Stimulated activated memory B cell treated with anti-CD40 and anti-IgM and Interleukin-4, amounts not matched to agents 10 μg/mL and 1 μg/mL and 100 μg/mL, for 72 hours (primary cell): ENCODE measurements around the gene CDCA4.
A peak's percentile ranks its signal among the peaks of the same experiment; 100 is the strongest.

ENCODE experiments used
- ATAC-seq: fragments of 150-1000 bp; cut with Tn5 transposase; 2 replicates; pipeline ENCODE4 v1.10.0; 2021
- H3K27ac Mint-ChIP-seq: one replicate; pipeline ENCODE4 v1.8.0; 2022; ENCODE audit warnings: mild to moderate bottlenecking, mixed read lengths
- H3K27me3 Mint-ChIP-seq: one replicate; pipeline ENCODE4 v1.8.0; 2022; ENCODE audit warnings: mixed read lengths
- H3K36me3 Mint-ChIP-seq: one replicate; pipeline ENCODE4 v1.8.0; 2022; ENCODE audit warnings: mixed read lengths
- H3K4me1 Mint-ChIP-seq: one replicate; pipeline ENCODE4 v1.8.0; 2022; ENCODE audit warnings: mixed read lengths
- H3K4me3 Mint-ChIP-seq: one replicate; pipeline ENCODE4 v1.8.0; 2022; ENCODE audit warnings: mild to moderate bottlenecking, moderate library complexity, mixed read lengths
- H3K9me3 Mint-ChIP-seq: one replicate; pipeline ENCODE4 v1.8.0; 2022; ENCODE audit warnings: mixed read lengths

CDCA4 gene

GRCh38 chr14:104998801-104999200 is 22.1 kb downstream of the CDCA4 start:
- ATAC-seq: no peak
- Mint-ChIP-seq H3K36me3 (peaks cover 5% of the 10 kb centered on the region), H3K9me3 (no peaks in the 10 kb centered on the region), H3K4me3 (no peak overlapping the region), H3K4me1 (no peaks in the 10 kb centered on the region), H3K27me3 (no peaks in the 10 kb centered on the region), H3K27ac (no peak overlapping the region)

GRCh38 chr14:104996483-104996882 is 24.4 kb downstream of the CDCA4 start:
- no peak for ATAC-seq
- no peaks in the 10 kb centered on the region for H3K27me3 Mint-ChIP-seq
- H3K4me1 Mint-ChIP-seq: no peaks in the 10 kb centered on the region
- peaks cover 25% of the 10 kb centered on the region for H3K36me3 Mint-ChIP-seq
- H3K4me3 Mint-ChIP-seq: no peak overlapping the region
- no peaks in the 10 kb centered on the region for H3K9me3 Mint-ChIP-seq
- no peak overlapping the region for H3K27ac Mint-ChIP-seq

DNA sequence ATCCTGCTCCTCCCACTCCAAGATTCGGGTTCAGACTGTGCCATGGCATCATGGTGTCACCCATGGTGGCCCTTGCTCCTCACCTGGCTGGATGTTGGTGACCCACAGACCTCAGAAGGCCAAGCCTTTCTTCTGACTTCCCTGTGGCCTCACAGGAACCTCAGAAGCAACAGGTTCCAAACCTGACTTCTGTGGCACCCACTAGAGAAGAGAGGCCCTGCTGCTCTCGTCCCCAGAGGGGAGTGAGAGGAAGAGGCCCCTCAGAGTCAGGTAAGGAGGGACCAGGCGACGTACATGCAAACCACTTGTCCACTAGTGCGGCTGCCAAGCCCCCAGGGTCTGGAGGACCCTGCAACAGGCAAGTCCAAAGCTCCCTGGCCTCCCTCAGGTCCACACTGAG is 24.9 kb downstream of the CDCA4 start:
- no peaks in the 10 kb centered on the region for H3K9me3 Mint-ChIP-seq
- no peak for ATAC-seq
- no peaks in the 10 kb centered on the region for H3K4me1 Mint-ChIP-seq
- no peaks in the 10 kb centered on the region for H3K27me3 Mint-ChIP-seq
- no peak overlapping the region for H3K27ac Mint-ChIP-seq
- no peak overlapping the region for H3K4me3 Mint-ChIP-seq
- peaks cover 25% of the 10 kb centered on the region for H3K36me3 Mint-ChIP-seq

DNA sequence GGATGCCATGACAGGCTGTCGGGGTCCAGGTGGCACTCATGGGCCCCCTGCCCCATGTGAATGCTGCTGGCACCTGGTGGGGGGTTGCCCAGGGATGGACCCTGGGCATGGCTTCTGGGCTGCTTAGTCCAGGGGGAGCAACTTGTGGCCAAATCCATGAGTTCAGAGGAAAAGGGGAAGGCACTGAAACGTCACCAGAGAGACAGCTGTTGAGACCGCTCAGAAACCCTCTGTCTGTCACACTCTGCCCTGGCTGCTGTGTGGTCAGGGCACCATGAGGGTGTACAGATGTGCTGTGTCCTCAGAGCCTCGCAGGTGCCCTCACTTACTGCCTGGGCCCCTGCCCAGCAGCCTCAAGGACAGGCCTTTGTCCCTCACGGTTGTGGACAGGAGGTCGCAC is 25.9 kb downstream of the CDCA4 start:
- ATAC-seq: no peak
- H3K4me3 Mint-ChIP-seq: no peak overlapping the region

DNA sequence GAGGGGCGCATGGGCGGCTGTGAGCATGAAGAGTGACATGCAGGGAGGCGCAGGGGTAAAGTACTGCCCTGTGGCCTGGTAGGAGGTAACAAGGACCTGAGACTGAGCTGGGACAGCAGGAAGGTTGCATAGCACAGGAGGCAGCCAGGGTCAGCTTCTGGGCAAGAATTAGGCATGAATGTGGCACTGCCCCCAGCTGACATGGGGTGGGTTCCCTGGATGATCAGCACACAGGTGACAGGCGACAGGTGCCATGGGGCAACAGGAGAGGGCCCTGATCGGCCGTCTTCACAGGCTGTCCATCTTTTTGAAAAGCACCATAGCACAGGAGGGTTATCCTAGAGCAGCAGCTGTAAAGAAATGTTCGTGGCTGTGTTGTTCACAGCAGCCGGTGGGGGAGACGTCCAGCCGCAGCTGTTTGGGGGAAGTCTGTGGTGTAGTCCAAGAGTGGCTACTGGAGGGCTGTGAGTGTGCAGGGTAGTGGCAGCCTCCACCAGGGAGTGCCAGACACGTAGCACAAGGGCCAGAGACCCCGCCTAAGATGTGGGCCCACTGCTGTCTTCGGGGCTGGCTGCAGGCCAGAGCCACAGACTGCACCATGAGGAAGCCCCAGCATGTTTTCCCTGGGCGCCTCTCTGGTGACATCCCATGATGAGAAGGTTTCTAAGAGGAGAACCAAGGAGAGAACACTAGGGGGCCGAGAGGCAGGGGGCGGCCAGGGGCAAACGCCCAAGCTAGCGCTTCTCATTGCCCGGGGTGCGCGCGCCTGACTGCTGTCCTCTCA is 26.9 kb downstream of the CDCA4 start:
- Mint-ChIP-seq H3K27me3 (no peaks in the 10 kb centered on the region), H3K9me3 (no peaks in the 10 kb centered on the region), H3K4me1 (no peaks in the 10 kb centered on the region), H3K27ac (no peak overlapping the region), H3K4me3 (no peak overlapping the region), H3K36me3 (peaks cover 25% of the 10 kb centered on the region)
- ATAC-seq: no peak

More for the DNA sequence above, 25.9 kb downstream of the CDCA4 start:
- H3K27me3 Mint-ChIP-seq: no peaks in the 10 kb centered on the region
- H3K9me3 Mint-ChIP-seq: no peaks in the 10 kb centered on the region
- peaks cover 25% of the 10 kb centered on the region for H3K36me3 Mint-ChIP-seq
- no peaks in the 10 kb centered on the region for H3K4me1 Mint-ChIP-seq
- no peak overlapping the region for H3K27ac Mint-ChIP-seq

DNA sequence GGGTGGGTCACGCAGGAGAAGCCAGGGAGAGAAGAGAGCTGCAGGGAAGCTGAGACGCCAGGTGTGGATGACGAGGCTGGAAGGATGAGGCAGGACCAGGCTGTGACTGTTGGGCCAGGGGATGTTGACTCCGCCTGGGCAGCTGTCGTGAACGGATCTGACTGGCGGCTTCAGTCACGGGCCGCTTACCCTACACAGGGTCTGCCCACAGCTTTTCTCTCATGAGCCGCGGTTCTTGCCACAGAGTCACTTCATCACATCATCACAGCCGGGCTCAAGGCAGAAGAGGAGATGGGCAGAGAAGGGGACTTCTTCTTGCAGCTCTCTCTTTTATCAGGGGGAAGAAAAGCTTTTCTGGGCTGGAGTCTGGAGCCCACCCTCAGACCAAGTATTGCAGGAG is 27.6 kb downstream of the CDCA4 start:
- no peak for ATAC-seq
- no peaks in the 10 kb centered on the region for H3K9me3 Mint-ChIP-seq
- no peaks in the 10 kb centered on the region for H3K27me3 Mint-ChIP-seq
- peaks cover 25% of the 10 kb centered on the region for H3K36me3 Mint-ChIP-seq
- H3K4me1 Mint-ChIP-seq: no peaks in the 10 kb centered on the region
- no peak overlapping the region for H3K27ac Mint-ChIP-seq
- no peak overlapping the region for H3K4me3 Mint-ChIP-seq

GRCh38 chr14:104992501-104992900 is 28.4 kb downstream of the CDCA4 start:
- Mint-ChIP-seq H3K4me3 (no peak overlapping the region), H3K36me3 (peaks cover 25% of the 10 kb centered on the region), H3K27me3 (peaks cover 2% of the 10 kb centered on the region), H3K4me1 (no peaks in the 10 kb centered on the region), H3K9me3 (no peaks in the 10 kb centered on the region), H3K27ac (no peak overlapping the region)
- no peak for ATAC-seq

GRCh38 chr14:104991896-104992230 is 29.0 kb downstream of the CDCA4 start:
- no peak overlapping the region for H3K27ac Mint-ChIP-seq
- H3K4me1 Mint-ChIP-seq: peaks cover 6% of the 10 kb centered on the region
- no peak for ATAC-seq

GRCh38 chr14:104989951-104990303 is 31.0 kb downstream of the CDCA4 start:
- Mint-ChIP-seq H3K27me3 (peaks cover 10% of the 10 kb centered on the region), H3K4me3 (no peak overlapping the region), H3K36me3 (peaks cover 25% of the 10 kb centered on the region), H3K9me3 (no peaks in the 10 kb centered on the region), H3K4me1 (peaks cover 13% of the 10 kb centered on the region), H3K27ac (no peak overlapping the region)
- ATAC-seq: no peak

More at GRCh38 chr14:104991896-104992230, 29.0 kb downstream of the CDCA4 start:
- H3K4me3 Mint-ChIP-seq: no peak overlapping the region
- peaks cover 9% of the 10 kb centered on the region for H3K27me3 Mint-ChIP-seq
- peaks cover 25% of the 10 kb centered on the region for H3K36me3 Mint-ChIP-seq
- no peaks in the 10 kb centered on the region for H3K9me3 Mint-ChIP-seq

GRCh38 chr14:104989236-104989950 is 31.5 kb downstream of the CDCA4 start:
- peaks cover 25% of the 10 kb centered on the region for H3K36me3 Mint-ChIP-seq
- no peak overlapping the region for H3K27ac Mint-ChIP-seq
- ATAC-seq: no peak
- H3K4me3 Mint-ChIP-seq: no peak overlapping the region
- H3K27me3 Mint-ChIP-seq: peaks cover 10% of the 10 kb centered on the region
- peaks cover 18% of the 10 kb centered on the region for H3K4me1 Mint-ChIP-seq
- H3K9me3 Mint-ChIP-seq: no peaks in the 10 kb centered on the region

- Mint-ChIP-seq H3K9me3 (no peaks in the 10 kb centered on the region), H3K4me1 (peaks cover 20% of the 10 kb centered on the region), H3K4me3 (peak overlapping the region; percentile 76), H3K27me3 (peaks cover 10% of the 10 kb centered on the region), H3K36me3 (no peaks in the 10 kb centered on the region), H3K27ac (no peak overlapping the region)
- ATAC-seq: no peak
Observed at GRCh38 chr14:104986487-104987164, 34.3 kb downstream of the CDCA4 start.

DNA sequence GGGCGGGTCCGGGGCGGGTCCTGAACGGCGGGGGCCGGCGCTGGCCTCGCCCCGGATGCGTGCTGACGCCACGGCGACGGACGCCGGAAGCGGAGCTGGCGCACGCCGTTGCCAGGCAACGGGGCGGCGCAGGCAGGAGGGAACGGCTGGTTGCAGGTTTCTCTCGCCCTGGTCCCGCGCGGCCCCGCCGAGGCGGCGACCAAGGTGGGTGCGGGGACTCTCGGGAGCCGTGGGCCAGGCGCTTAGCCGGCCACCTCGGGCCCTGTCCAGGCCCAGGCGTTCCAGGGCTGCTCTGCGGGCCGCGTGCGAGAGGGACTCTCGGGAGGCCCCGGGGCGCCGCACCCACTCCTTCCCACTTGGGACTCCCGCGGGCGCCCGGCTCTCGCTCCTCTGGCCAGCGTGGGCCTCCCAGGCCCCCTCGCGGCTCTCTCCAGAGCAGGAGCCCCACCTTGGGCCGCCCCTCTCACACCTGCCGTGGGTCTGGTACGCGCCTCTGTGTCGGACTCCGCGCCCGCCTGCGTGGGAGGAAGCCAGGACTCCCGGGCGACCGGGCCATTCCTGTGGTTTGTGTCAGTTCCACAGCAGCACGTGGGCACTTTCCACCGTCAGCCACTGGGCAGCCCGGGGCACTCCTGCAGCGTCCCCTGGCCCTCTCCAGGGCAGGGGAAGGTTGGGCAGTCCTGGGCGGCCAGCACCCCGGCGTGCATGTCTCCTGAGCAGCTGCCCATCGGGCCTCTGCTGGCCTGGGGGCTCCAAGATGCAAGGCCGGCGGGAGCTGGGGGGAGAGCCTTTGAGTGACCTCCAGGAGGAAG is 35.0 kb downstream of the CDCA4 start, which contains the start of gene CLBA1:
CLBA1 (plus strand) TSS at position 114 of the 812 bp plus-strand sequence; CDS start at position 758, 644 bp downstream.
- ATAC-seq: peak; percentile 95
- H3K4me1 Mint-ChIP-seq: peaks cover 20% of the 10 kb centered on the region
- H3K4me3 Mint-ChIP-seq: peak within 1 kb of the TSS; percentile 76
- H3K9me3 Mint-ChIP-seq: no peaks in the 10 kb centered on the region
- H3K36me3 Mint-ChIP-seq: no peaks in the 10 kb centered on the region
- H3K27me3 Mint-ChIP-seq: peaks cover 10% of the 10 kb centered on the region
- peak within 1 kb of the TSS; percentile 68 for H3K27ac Mint-ChIP-seq

DNA sequence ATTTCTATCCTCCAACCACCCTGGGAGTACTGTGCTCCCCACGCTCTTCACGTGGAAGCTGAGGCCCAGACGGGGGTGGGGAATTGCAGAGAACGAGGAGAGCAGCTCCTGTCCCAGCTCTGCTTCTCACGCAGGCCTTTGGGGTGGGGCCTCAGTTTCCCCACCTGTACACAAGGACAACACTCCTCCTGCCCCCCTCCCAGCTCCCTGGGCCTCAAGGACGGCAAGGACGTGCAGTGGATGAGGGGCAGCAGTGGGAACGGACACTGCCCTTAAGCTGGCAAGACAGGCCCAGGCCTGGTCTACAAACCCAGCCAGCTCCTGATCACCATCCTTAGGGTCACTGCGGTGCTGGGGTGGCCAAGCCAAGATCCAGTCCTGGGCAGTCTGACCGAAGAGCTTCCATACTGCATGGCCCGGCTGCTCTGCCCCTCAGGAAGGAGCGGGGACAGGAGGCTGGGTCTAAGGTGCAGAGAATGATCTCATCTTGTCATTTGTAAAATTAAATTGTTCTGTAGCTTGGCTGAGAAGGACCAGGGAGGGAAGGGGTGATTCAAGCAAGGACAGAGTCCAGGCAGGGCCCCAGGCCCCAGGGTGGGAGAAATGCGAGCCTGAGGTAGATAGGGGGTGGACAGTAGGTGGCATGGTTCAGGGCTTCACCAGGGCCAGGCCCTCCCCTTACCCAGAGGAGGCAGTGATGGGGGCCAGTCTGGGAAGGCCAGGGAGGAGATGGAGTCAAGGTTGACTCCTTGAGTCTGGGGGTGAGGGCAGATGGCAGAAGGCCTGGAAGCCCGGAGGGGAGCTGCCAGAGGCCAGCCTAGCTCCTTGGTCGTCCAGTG is 36.6 kb downstream of the CDCA4 start:
- Mint-ChIP-seq H3K4me1 (peaks cover 20% of the 10 kb centered on the region), H3K9me3 (no peaks in the 10 kb centered on the region), H3K36me3 (no peaks in the 10 kb centered on the region), H3K27me3 (peaks cover 19% of the 10 kb centered on the region), H3K27ac (peak overlapping the region; percentile 68), H3K4me3 (peak overlapping the region; percentile 71)
- ATAC-seq: no peak

DNA sequence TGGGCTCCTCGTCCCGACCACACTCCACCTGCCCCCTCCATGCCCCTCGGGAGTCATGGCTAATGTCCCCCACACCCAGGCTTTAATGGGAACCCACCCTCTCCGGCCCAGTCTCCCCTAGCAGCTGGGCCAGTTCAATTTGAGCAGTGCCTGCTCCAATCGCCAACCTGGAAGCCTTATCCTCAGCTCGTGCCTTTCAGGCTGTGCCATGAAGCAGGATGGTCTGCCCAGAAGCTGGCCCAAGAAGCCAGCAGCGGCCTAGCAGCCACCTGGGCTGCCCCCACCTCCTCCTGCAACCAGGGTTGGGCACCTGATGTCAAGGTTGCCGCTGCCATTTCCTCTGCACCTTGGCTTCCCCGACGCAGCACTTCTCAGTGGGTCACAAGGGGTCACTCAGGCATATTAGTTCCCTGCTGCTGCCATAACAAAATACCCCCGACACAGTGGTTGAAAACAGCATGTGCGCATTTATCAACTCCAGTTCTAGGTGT is 37.6 kb downstream of the CDCA4 start:
- Mint-ChIP-seq H3K4me3 (no peak overlapping the region), H3K27ac (no peak overlapping the region), H3K9me3 (no peaks in the 10 kb centered on the region), H3K27me3 (peaks cover 27% of the 10 kb centered on the region), H3K4me1 (peaks cover 25% of the 10 kb centered on the region), H3K36me3 (no peaks in the 10 kb centered on the region)
- no peak for ATAC-seq
